Measurements from ENCODE around the gene ADAP1.

The ADAP1 gene

GRCh38 chr7:851204-851603, 103.3 kb downstream of the ADAP1 start:
- Histone ChIP-seq H3K27ac (no peak overlapping the region), H3K9ac (no peak overlapping the region), H3K9me3 (replicated peaks in 1 of 11) (peaks cover 0 to 18% (median 0%) of the 10 kb centered on the region in 11 experiments; a peak in 9 of 22 replicates), H3K4me2 (no peak overlapping the region), H4K20me1 (peaks cover 4 to 92% (median 65%) of the 10 kb centered on the region in 11 experiments; a peak in 21 of 22 replicates), H3K4me3 (no peak overlapping the region), H3K4me1 (no peaks in the 10 kb centered on the region), H3K27me3 (no peaks in the 10 kb centered on the region), H3K36me3 (peaks cover 89 to 100% (median 96%) of the 10 kb centered on the region in 11 experiments)
- no peak for TF ChIP-seq Cebpa-rat (IDR thresholded peaks at IDR 0.05)

DNA sequence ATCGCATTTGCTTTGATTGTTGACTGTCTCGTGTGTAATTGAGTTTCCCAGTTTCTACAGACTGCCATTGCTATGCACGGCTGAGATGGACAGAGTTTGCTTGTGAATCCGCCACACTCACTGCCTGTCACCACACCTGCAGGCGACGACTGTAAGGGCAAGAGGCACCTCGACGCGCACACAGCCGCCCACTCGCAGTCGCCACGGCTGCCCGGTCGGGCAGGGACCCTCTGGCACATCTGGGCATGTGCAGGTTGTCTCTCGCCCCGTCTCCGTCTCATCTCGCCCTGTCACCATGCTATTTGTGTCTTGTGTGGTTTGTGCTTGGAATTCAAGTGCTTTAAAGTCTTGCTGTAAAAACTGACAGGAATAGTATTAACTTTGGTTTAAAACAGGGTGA, 104.7 kb downstream of the ADAP1 start:
- Histone ChIP-seq H3K4me3 (no peak overlapping the region), H3K27me3 (no peaks in the 10 kb centered on the region), H3K9ac (no peak overlapping the region), H3K4me1 (no peaks in the 10 kb centered on the region), H4K20me1 (peaks cover 4 to 93% (median 69%) of the 10 kb centered on the region in 11 experiments; a peak in 21 of 22 replicates), H3K27ac (no peak overlapping the region), H3K36me3 (peaks cover 86 to 100% (median 96%) of the 10 kb centered on the region in 11 experiments), H3K4me2 (no peak overlapping the region), H3K9me3 (replicated peaks in 1 of 11) (peaks cover 0 to 25% (median 0%) of the 10 kb centered on the region in 11 experiments; a peak in 9 of 22 replicates)
- TF ChIP-seq Cebpa-rat (IDR thresholded peaks at IDR 0.05) = no peak

DNA sequence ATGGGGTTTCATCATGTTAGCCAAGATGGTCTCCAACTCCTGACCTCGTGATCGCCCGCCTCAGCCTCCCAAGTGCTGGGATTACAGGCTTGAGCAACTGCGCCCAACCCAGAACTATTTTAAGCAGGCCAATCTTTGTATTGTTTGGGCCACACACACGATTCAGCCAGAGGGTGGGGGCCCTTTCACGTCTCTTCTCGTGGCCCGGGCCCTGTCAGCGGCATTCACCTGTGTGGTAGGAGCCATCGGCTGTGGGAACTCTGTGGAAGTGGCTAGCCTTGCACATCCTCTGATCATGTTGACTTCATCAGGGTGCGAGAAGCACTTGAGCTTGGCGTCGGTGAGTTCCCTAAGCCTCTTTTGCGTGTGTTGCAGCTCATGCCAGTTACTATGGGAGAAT, 105.3 kb downstream of the ADAP1 start:
- Histone ChIP-seq H3K4me3 (no peak overlapping the region), H3K36me3 (peaks cover 86 to 100% (median 96%) of the 10 kb centered on the region in 11 experiments), H3K4me1 (no peaks in the 10 kb centered on the region), H3K27me3 (no peaks in the 10 kb centered on the region), H3K9me3 (replicated peaks in 1 of 11) (peaks cover 0 to 25% (median 0%) of the 10 kb centered on the region in 11 experiments; a peak in 9 of 22 replicates), H3K9ac (no peak overlapping the region), H4K20me1 (peaks cover 4 to 94% (median 73%) of the 10 kb centered on the region in 11 experiments; a peak in 21 of 22 replicates), H3K27ac (no peak overlapping the region), H3K4me2 (no peak overlapping the region)
- TF ChIP-seq Cebpa-rat (IDR thresholded peaks at IDR 0.05) = no peak

Measured in BLaER1 treated with 17β-estradiol and CSF1 and Interleukin-3, amounts not matched to agents 10 nM and 100 nM (cell line).